ENCODE results near the gene RPL39L. TPM values are rescaled to one million over a fixed set of nuclear protein-coding genes. Genes with fewer than 3 reads are reported as not detected.

Gene RPL39L
- total RNA-seq, 2 donors from 2014 or later: 2.6 to 11.6 TPM

GRCh38 chr3:187077537-187077936 is 61.8 kb downstream of the RPL39L start:
- intact Hi-C loops (cut with DNase I): no loop called here
- no peaks in the 10 kb centered on the region for H3K4me1 ChIP-seq

GRCh38 chr3:187077085-187077484 is 62.2 kb downstream of the RPL39L start:
- H3K27ac ChIP-seq: no peak overlapping the region
- H3K9me3 ChIP-seq: no peaks in the 10 kb centered on the region
- no peak for DNase-seq
- H3K36me3 ChIP-seq: no peaks in the 10 kb centered on the region
- H3K4me3 ChIP-seq: no peak overlapping the region
- no peaks in the 10 kb centered on the region for H3K4me1 ChIP-seq
- H3K27me3 ChIP-seq: no peaks in the 10 kb centered on the region
- TF ChIP-seq, protein P1, sequence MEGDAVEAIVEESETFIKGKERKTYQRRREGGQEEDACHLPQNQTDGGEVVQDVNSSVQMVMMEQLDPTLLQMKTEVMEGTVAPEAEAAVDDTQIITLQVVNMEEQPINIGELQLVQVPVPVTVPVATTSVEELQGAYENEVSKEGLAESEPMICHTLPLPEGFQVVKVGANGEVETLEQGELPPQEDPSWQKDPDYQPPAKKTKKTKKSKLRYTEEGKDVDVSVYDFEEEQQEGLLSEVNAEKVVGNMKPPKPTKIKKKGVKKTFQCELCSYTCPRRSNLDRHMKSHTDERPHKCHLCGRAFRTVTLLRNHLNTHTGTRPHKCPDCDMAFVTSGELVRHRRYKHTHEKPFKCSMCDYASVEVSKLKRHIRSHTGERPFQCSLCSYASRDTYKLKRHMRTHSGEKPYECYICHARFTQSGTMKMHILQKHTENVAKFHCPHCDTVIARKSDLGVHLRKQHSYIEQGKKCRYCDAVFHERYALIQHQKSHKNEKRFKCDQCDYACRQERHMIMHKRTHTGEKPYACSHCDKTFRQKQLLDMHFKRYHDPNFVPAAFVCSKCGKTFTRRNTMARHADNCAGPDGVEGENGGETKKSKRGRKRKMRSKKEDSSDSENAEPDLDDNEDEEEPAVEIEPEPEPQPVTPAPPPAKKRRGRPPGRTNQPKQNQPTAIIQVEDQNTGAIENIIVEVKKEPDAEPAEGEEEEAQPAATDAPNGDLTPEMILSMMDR (IDR thresholded peaks at IDR 0.05): no peak
- H3K9ac ChIP-seq (ENCODE audit: low read depth in 2 of 2, low read length in 2 of 2): no peak overlapping the region
- intact Hi-C loops (cut with DNase I): no loop called here

More at GRCh38 chr3:187077537-187077936, 61.8 kb downstream of the RPL39L start:
- Histone ChIP-seq H3K4me3 (no peak overlapping the region), H3K27ac (no peak overlapping the region), H3K36me3 (no peaks in the 10 kb centered on the region), H3K27me3 (no peaks in the 10 kb centered on the region), H3K9me3 (no peaks in the 10 kb centered on the region), H3K9ac (ENCODE audit: low read depth in 2 of 2, low read length in 2 of 2) (no peak overlapping the region)
- TF ChIP-seq, protein P1 (IDR thresholded peaks at IDR 0.05): no peak
- no peak for DNase-seq

DNA sequence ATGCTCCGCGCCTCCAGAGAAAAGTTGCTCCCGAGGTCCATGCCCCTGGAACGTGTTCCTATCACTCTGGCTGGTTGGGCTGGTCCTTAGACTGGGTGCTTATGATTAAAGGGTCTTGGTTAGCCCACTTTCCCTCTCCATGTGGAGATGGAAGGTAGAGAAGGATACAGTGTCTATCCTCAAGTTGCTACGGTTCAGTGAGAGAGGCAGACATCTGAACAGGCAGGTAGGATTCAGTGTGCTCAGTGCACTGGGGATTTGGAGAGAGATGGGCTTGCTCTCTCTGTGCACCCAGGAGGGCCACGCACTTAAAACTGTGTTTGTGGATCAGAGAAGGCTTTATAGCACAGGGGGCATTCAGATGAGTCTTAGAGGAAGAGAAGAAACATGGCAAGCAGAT is 63.0 kb downstream of the RPL39L start:
- DNase-seq: no peak
- no peaks in the 10 kb centered on the region for H3K27me3 ChIP-seq
- TF ChIP-seq, protein P1 (IDR thresholded peaks at IDR 0.05): no peak
- H3K4me3 ChIP-seq: no peak overlapping the region
- H3K9ac ChIP-seq (ENCODE audit: low read depth in 2 of 2, low read length in 2 of 2): no peak overlapping the region
- no peaks in the 10 kb centered on the region for H3K36me3 ChIP-seq
- H3K4me1 ChIP-seq: no peaks in the 10 kb centered on the region
- no peak overlapping the region for H3K27ac ChIP-seq
- H3K9me3 ChIP-seq: no peaks in the 10 kb centered on the region
- intact Hi-C loops (cut with DNase I): no loop called here

DNA sequence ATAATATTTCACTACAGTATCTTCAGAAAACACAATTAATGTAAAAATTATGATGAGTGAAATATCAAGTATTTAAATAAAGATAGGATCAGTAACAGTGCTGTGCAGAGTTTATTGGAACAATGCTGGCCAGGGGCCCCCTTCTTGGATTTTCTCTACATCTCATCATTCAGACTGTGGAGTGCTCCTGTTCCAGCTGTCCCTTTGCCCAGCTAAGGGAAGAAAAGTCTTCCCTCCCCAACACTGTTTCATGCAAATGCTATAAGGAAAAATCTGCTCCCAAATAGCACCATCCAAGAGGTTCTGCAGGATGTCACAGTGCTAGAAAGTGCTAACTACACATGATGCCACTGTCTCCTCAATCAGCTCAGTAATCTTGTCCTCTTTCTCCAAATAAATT is 64.5 kb downstream of the RPL39L start:
- Histone ChIP-seq H3K27ac (no peak overlapping the region), H3K36me3 (no peaks in the 10 kb centered on the region), H3K4me3 (no peak overlapping the region), H3K9ac (ENCODE audit: low read depth in 2 of 2, low read length in 2 of 2) (no peak overlapping the region), H3K27me3 (no peaks in the 10 kb centered on the region), H3K9me3 (no peaks in the 10 kb centered on the region), H3K4me1 (no peaks in the 10 kb centered on the region)
- intact Hi-C loops (cut with DNase I): no loop called here
- no peak for DNase-seq
- TF ChIP-seq, protein P1 (IDR thresholded peaks at IDR 0.05): no peak

DNA sequence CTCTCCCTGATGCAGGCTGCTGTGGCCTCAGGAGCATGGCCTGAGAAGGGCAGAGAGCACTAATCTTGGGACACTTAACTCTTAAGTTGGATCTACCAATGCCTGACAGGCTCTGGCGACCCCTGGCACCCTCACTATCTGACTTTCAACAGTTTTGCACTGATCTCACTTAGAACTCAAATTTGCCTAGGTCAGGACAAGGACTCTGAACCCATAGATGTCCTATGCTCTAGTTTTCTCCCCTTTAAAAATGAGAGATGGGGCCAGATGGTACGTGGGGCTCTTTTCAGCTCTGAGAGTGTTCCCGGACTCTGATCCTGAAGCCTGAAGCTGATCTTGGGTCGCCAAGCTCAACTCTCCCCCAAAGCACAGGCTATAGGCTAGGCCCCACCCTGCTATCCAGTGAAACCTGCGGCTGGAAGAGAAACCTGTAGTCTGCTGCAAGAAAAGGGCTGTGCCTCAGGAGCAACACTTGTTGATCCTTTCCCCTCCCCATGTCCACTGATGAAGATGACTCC is 65.7 kb downstream of the RPL39L start:
- Histone ChIP-seq H3K9me3 (no peaks in the 10 kb centered on the region), H3K4me1 (no peaks in the 10 kb centered on the region), H3K27me3 (no peaks in the 10 kb centered on the region), H3K4me3 (no peak overlapping the region), H3K36me3 (no peaks in the 10 kb centered on the region), H3K27ac (no peak overlapping the region), H3K9ac (ENCODE audit: low read depth in 2 of 2, low read length in 2 of 2) (no peak overlapping the region)
- no peak for DNase-seq
- TF ChIP-seq, protein P1 (IDR thresholded peaks at IDR 0.05): no peak
- intact Hi-C loops (cut with DNase I): no loop called here

Measured in colonic mucosa (tissue), 4 donors.